Stimulated activated CD4-positive, alpha-beta T cell treated with anti-CD3 and anti-CD28 coated beads, TNF-alpha, amount 100 ng/mL, for 4 hours (primary cell): ENCODE data around the gene PRSS1.

Experiments
- DNase-seq, 3 experiments: peaks; one replicate each; pipeline ENCODE4 v3.0.0-alpha.2; 2020; ENCODE audit warnings: low read depth in 3 of 3

Gene PRSS1

GRCh38 chr7:142793156-142793555, 43.9 kb downstream of the PRSS1 start:
- DNase-seq = no peak

- peak in 2 of 3 experiments; percentile 52 to 53 for DNase-seq
These were observed 46.1 kb downstream of the PRSS1 start for GRCh38 chr7:142795339-142795863.

- no peak for DNase-seq
These were observed 46.8 kb downstream of the PRSS1 start for GRCh38 chr7:142796001-142796500.

- no peak for DNase-seq
These were observed 47.5 kb downstream of the PRSS1 start for GRCh38 chr7:142796501-142797390.

- no peak for DNase-seq
These were observed 48.4 kb downstream of the PRSS1 start for GRCh38 chr7:142797391-142798377.

- DNase-seq = no peak
These were observed 49.5 kb downstream of the PRSS1 start for GRCh38 chr7:142798451-142799436.

- DNase-seq = no peak
These were observed 50.2 kb downstream of the PRSS1 start for GRCh38 chr7:142799437-142799835.

- no peak for DNase-seq
These were observed 50.8 kb downstream of the PRSS1 start for GRCh38 chr7:142800088-142800487.

- DNase-seq = no peak
These were observed 51.5 kb downstream of the PRSS1 start for GRCh38 chr7:142800699-142801260.

GRCh38 chr7:142801601-142802295, 52.5 kb downstream of the PRSS1 start:
- no peak for DNase-seq

GRCh38 chr7:142802301-142802700, 53.0 kb downstream of the PRSS1 start:
- DNase-seq = no peak
